Loucy (cell line): Measurements from ENCODE around the gene ARHGEF25.

ENCODE experiments used
- H2AFZ ChIP-seq: fragments of 200-600 bp; sonication (generic); 2 replicates; pipeline ENCODE4 v1.6.0; 2016; ENCODE audit warnings: antibody characterized with exemption, mild to moderate bottlenecking, low read length, moderate library complexity
- H3F3A ChIP-seq: fragments of 200-600 bp; 2 replicates; pipeline ENCODE4 v1.6.0; 2016; ENCODE audit warnings: antibody characterized with exemption, low read depth, mild to moderate bottlenecking
- H3K27me3 ChIP-seq: fragments of 200-600 bp; sonication (generic); 2 replicates; pipeline ENCODE4 v1.6.1; 2014; ENCODE audit warnings: low read length, mild to moderate bottlenecking; ENCODE audit not compliant: insufficient read depth, poor library complexity, severe bottlenecking
- H3K36me3 ChIP-seq: fragments of 200-600 bp; sonication (generic); 2 replicates; pipeline ENCODE4 v1.6.1; 2016; ENCODE audit warnings: low read length; ENCODE audit not compliant: insufficient read depth
- H3K4me1 ChIP-seq: fragments of 200-600 bp; sonication (generic); 2 replicates; pipeline ENCODE4 v1.5.1; 2014; ENCODE audit warnings: low read length, mild to moderate bottlenecking; ENCODE audit not compliant: insufficient read depth, poor library complexity, severe bottlenecking
- H3K4me2 ChIP-seq: fragments of 200-600 bp; sonication (generic); 2 replicates; pipeline ENCODE4 v1.6.0; 2014; ENCODE audit warnings: antibody characterized with exemption, low read length, low read depth, mild to moderate bottlenecking; ENCODE audit not compliant: poor library complexity, severe bottlenecking
- H3K4me3 ChIP-seq: fragments of 200-600 bp; sonication (generic); 2 replicates; pipeline ENCODE4 v1.5.1; 2014; ENCODE audit warnings: low read length, mild to moderate bottlenecking, mixed read lengths; ENCODE audit not compliant: poor library complexity, severe bottlenecking
- H3K79me2 ChIP-seq: fragments of 200-600 bp; sonication (generic); 2 replicates; pipeline ENCODE4 v1.6.1; 2014; ENCODE audit warnings: low read length; ENCODE audit not compliant: insufficient read depth
- H3K9ac ChIP-seq: fragments of 200-600 bp; sonication (generic); 2 replicates; pipeline ENCODE4 v1.6.0; 2014; ENCODE audit warnings: mild to moderate bottlenecking, low read depth, low read length, moderate library complexity; ENCODE audit not compliant: poor library complexity, severe bottlenecking
- H3K9me2 ChIP-seq: fragments of 200-600 bp; sonication (generic); replicated peaks from 2 replicates; pipeline ENCODE4 v1.6.1; 2016; ENCODE audit warnings: low read depth, low read length, mixed read lengths
- H3K9me3 ChIP-seq: fragments of 200-600 bp; sonication (generic); 2 replicates; pipeline ENCODE4 v1.6.1; 2014; ENCODE audit warnings: mild to moderate bottlenecking, antibody characterized with exemption, low read length, low read depth; ENCODE audit not compliant: insufficient read depth
- H4K20me1 ChIP-seq: fragments of 200-600 bp; sonication (generic); 2 replicates; pipeline ENCODE4 v1.6.0; 2014; ENCODE audit warnings: antibody characterized with exemption, low read length, mild to moderate bottlenecking; ENCODE audit not compliant: insufficient read depth, poor library complexity, severe bottlenecking
- CTCF ChIP-seq: fragments of 200-600 bp; sonication (generic); conservative IDR thresholded peaks from 2 replicates; pipeline ENCODE4 v1.5.1; 2014; ENCODE audit warnings: mild to moderate bottlenecking, antibody characterized with exemption, low read length
- EZH2phosphoT487 ChIP-seq: fragments of 200-600 bp; IDR thresholded peaks from 2 replicates; pipeline ENCODE4 v1.6.1; 2018; ENCODE audit warnings: antibody characterized with exemption, mild to moderate bottlenecking, moderate library complexity, borderline replicate concordance

Gene ARHGEF25

GRCh38 chr12:57604992-57605810, 6.0 kb upstream of the ARHGEF25 start:
- peak overlapping the region; percentile 76 for H3K9ac ChIP-seq
- peaks cover 23% of the 10 kb centered on the region; the same call in 1 of the 2 replicates for H3K36me3 ChIP-seq
- no peaks in the 10 kb centered on the region for H3K9me3 ChIP-seq
- H3K4me3 ChIP-seq, result peak overlapping the region; percentile 81
- H3K79me2 ChIP-seq, result no peaks in the 10 kb centered on the region
- H3F3A ChIP-seq, result no peaks in the 10 kb centered on the region
- H2AFZ ChIP-seq, result peak overlapping the region; percentile 95
- no peaks in the 10 kb centered on the region for H3K9me2 ChIP-seq
- TF ChIP-seq CTCF (no peak), EZH2phosphoT487 (no peak)
- H4K20me1 ChIP-seq, result no peaks in the 10 kb centered on the region
- H3K4me2 ChIP-seq, result peak overlapping the region; percentile 92
- no peaks in the 10 kb centered on the region for H3K27me3 ChIP-seq
- peaks cover 25% of the 10 kb centered on the region for H3K4me1 ChIP-seq

- Histone ChIP-seq H2AFZ (peak overlapping the region; percentile 95; the same call in 1 of the 2 replicates), H3K4me2 (peak overlapping the region; percentile 92), H3K4me3 (peak overlapping the region; percentile 81)
Measured at GRCh38 chr12:57605811-57606311, 5.4 kb upstream of the ARHGEF25 start.

GRCh38 chr12:57606399-57606798, 4.8 kb upstream of the ARHGEF25 start:
- Histone ChIP-seq H3K9ac (no peak overlapping the region), H3K9me2 (no peaks in the 10 kb centered on the region), H3K9me3 (no peaks in the 10 kb centered on the region), H3K4me2 (no peak overlapping the region), H3K36me3 (peaks cover 12% of the 10 kb centered on the region; the same call in 1 of the 2 replicates), H4K20me1 (no peaks in the 10 kb centered on the region), H3K4me3 (no peak overlapping the region), H2AFZ (no peak overlapping the region), H3K4me1 (peaks cover 28% of the 10 kb centered on the region), H3K79me2 (no peaks in the 10 kb centered on the region), H3F3A (no peaks in the 10 kb centered on the region), H3K27me3 (no peaks in the 10 kb centered on the region)
- TF ChIP-seq CTCF (no peak), EZH2phosphoT487 (no peak)

More at GRCh38 chr12:57605811-57606311, 5.4 kb upstream of the ARHGEF25 start:
- H4K20me1 ChIP-seq, result no peaks in the 10 kb centered on the region
- H3K4me1 ChIP-seq, result peaks cover 26% of the 10 kb centered on the region
- H3K9me3 ChIP-seq, result no peaks in the 10 kb centered on the region
- no peaks in the 10 kb centered on the region for H3K79me2 ChIP-seq
- H3K9ac ChIP-seq, result peak overlapping the region; percentile 76
- TF ChIP-seq CTCF (no peak), EZH2phosphoT487 (no peak)
- peaks cover 16% of the 10 kb centered on the region; the same call in 1 of the 2 replicates for H3K36me3 ChIP-seq
- no peaks in the 10 kb centered on the region for H3K27me3 ChIP-seq
- no peaks in the 10 kb centered on the region for H3K9me2 ChIP-seq
- no peaks in the 10 kb centered on the region for H3F3A ChIP-seq
